A549 (cell line): ENCODE measurements around the gene CTIF. TPM values are rescaled to one million over a fixed set of nuclear protein-coding genes. Genes with fewer than 3 reads are reported as not detected.
A peak's percentile ranks its signal among the peaks of the same experiment; 100 is the strongest.

Experiments
- ATAC-seq, 2 experiments: fragments of 200-7000 bp in 1 of 2; fragments of >200 bp in 1 of 2; cut with Nextera tagmentation in 1 of 2; cut with Tn5 transposase in 1 of 2; 3 replicates each; pipeline versions ENCODE4 v1.8.0 to v1.9.1; 2018 to 2020; ENCODE audit warnings: mild to moderate bottlenecking in 1 of 2, moderate library complexity in 1 of 2
- CTCF ChIA-PET: fragments of 300-600 bp; sonication (Branson Sonifier 250); formaldehyde crosslinking; extraction: SDS; loops from one replicate; lab custom pipeline; 2021; ENCODE audit warnings: antibody characterized with exemption, inconsistent platforms; lab: Yijun Ruan, JAX
- POLR2A ChIA-PET: fragments of 350-600 bp; formaldehyde crosslinking; extraction: SDS; loops from one replicate; lab custom pipeline; 2021; ENCODE audit warnings: antibody characterized with exemption, inconsistent platforms; lab: Yijun Ruan, JAX
- DNase-seq, 2 experiments: peaks; one replicate each; pipeline versions ENCODE4 v3.0.0 to v3.0.0-alpha.2; 2011 to 2016; ENCODE audit warnings: low read depth in 1 of 2, low spot score in 1 of 2
- FAIRE-seq: peaks from 2 replicates; lab custom pipeline; 2011; peaks lifted over from hg19 to GRCh38; lab: Jason Lieb, UNC
- H3K27ac ChIP-seq, 2 experiments: fragments of >200 bp; sonication (Bioruptor Twin); formaldehyde crosslinking; 3 replicates each; pipeline ENCODE4 v1.5.1; 2016 to 2017
- H3K4me1 ChIP-seq: fragments of >200 bp; sonication (Bioruptor Twin); formaldehyde crosslinking; 3 replicates; pipeline ENCODE4 v1.6.1; 2016
- H3K4me2 ChIP-seq: fragments of >200 bp; sonication (Bioruptor Twin); formaldehyde crosslinking; 3 replicates; pipeline ENCODE4 v1.6.1; 2016
- H3K4me3 ChIP-seq: fragments of >200 bp; sonication (Bioruptor Twin); formaldehyde crosslinking; 3 replicates; pipeline ENCODE4 v1.5.1; 2016
- H3K9me3 ChIP-seq: fragments of >200 bp; sonication (Bioruptor Twin); formaldehyde crosslinking; 3 replicates; pipeline ENCODE4 v1.6.1; 2016
- BCL3 ChIP-seq: fragments of >200 bp; sonication (Bioruptor Twin); formaldehyde crosslinking; IDR thresholded peaks from 3 replicates; pipeline ENCODE4 v1.6.1; 2016
- CHD2 ChIP-seq: fragments of 150-350 bp; IDR thresholded peaks from 2 replicates; pipeline ENCODE4 v1.6.1; 2014; ENCODE audit warnings: low read length; ENCODE audit not compliant: partially characterized antibody
- EP300 ChIP-seq, 2 experiments: fragments of >200 bp; sonication (Bioruptor Twin); formaldehyde crosslinking; IDR thresholded peaks; 2 replicates in 1 of 2; 3 replicates in 1 of 2; pipeline ENCODE4 v1.6.1; 2016 to 2017
- ESRRA ChIP-seq: fragments of 150-350 bp; IDR thresholded peaks from 2 replicates; pipeline ENCODE4 v1.6.1; 2014; ENCODE audit warnings: mild to moderate bottlenecking, low read length, borderline replicate concordance
- GATA3 ChIP-seq: IDR thresholded peaks from 2 replicates; pipeline ENCODE4 v1.6.1; 2012; ENCODE audit warnings: borderline replicate concordance
- HMGXB4 ChIP-seq: fragments of 250-450 bp; sonication (Bioruptor Pico); IDR thresholded peaks from 2 replicates; pipeline ENCODE4 v1.5.0; 2021; ENCODE audit warnings: mild to moderate bottlenecking, moderate library complexity, borderline replicate concordance
- HOXB13 ChIP-seq: fragments of 250-450 bp; sonication (Bioruptor Pico); IDR thresholded peaks from 2 replicates; pipeline ENCODE4 v1.5.0; 2020; ENCODE audit warnings: low read depth, mild to moderate bottlenecking, moderate library complexity
- JUNB ChIP-seq: fragments of >200 bp; sonication (Bioruptor Twin); formaldehyde crosslinking; IDR thresholded peaks from 2 replicates; pipeline ENCODE4 v1.6.1; 2016
- KDM5A ChIP-seq: fragments of 200-600 bp; sonication (generic); IDR thresholded peaks from 2 replicates; pipeline ENCODE4 v1.6.1; 2016; ENCODE audit warnings: antibody characterized with exemption, mild to moderate bottlenecking
- MAZ ChIP-seq: fragments of 150-350 bp; IDR thresholded peaks from 2 replicates; pipeline ENCODE4 v1.6.1; 2014; ENCODE audit warnings: antibody characterized with exemption, low read depth, low read length, borderline replicate concordance
- NR3C1 ChIP-seq: fragments of >200 bp; sonication (Bioruptor Twin); formaldehyde crosslinking; IDR thresholded peaks from 3 replicates; pipeline ENCODE4 v1.6.1; 2017
- PHF8 ChIP-seq: fragments of 200-600 bp; sonication (generic); IDR thresholded peaks from 2 replicates; pipeline ENCODE4 v1.6.1; 2016; ENCODE audit warnings: low read depth, mild to moderate bottlenecking, antibody characterized with exemption, moderate library complexity, borderline replicate concordance
- RAD21 ChIP-seq, 2 experiments: fragments of >200 bp in 1 of 2; sonication (Bioruptor Twin) in 1 of 2; formaldehyde crosslinking in 1 of 2; IDR thresholded peaks in 1 of 2; conservative IDR thresholded peaks in 1 of 2; 2 replicates in 1 of 2; 3 replicates in 1 of 2; pipeline ENCODE4 v1.6.1; 2012 to 2018; ENCODE audit warnings: inconsistent platforms in 1 of 2
- RCOR1 ChIP-seq: fragments of 150-350 bp; IDR thresholded peaks from 2 replicates; pipeline ENCODE4 v1.6.1; 2014; ENCODE audit warnings: antibody characterized with exemption, low read length, low read depth
- REST ChIP-seq: fragments of 200-600 bp; sonication (generic); IDR thresholded peaks from 2 replicates; pipeline ENCODE4 v1.6.1; 2016; ENCODE audit warnings: antibody characterized with exemption, mild to moderate bottlenecking, moderate library complexity
- RFX5 ChIP-seq: fragments of 450-650 bp; IDR thresholded peaks from 2 replicates; pipeline ENCODE4 v1.7.1; 2014; ENCODE audit warnings: antibody characterized with exemption, mild to moderate bottlenecking, moderate library complexity
- USF2 ChIP-seq: fragments of 450-650 bp; IDR thresholded peaks from 2 replicates; pipeline ENCODE4 v1.6.1; 2014; ENCODE audit warnings: antibody characterized with exemption
- ZC3H11A ChIP-seq: fragments of 450-650 bp; IDR thresholded peaks from 2 replicates; pipeline ENCODE4 v1.6.1; 2014; ENCODE audit warnings: antibody characterized with exemption, mild to moderate bottlenecking
- ZFP36 ChIP-seq: fragments of 450-650 bp; IDR thresholded peaks from 2 replicates; pipeline ENCODE4 v1.6.1; 2014; ENCODE audit warnings: borderline replicate concordance; ENCODE audit not compliant: partially characterized antibody
- ZSCAN20 ChIP-seq: fragments of 250-450 bp; sonication (Bioruptor Pico); IDR thresholded peaks from 2 replicates; pipeline ENCODE4 v1.8.0; 2022; ENCODE audit warnings: mild to moderate bottlenecking, moderate library complexity
- whole genome bisulfite sequencing: methylation state at CpG from one replicate; pipeline ENCODE4 v1.1.6; 2017; ENCODE audit errors: missing lambda C conversion rate; 5-methylcytosine and 5-hydroxymethylcytosine counted together
- polyA plus RNA-seq, 4 experiments: library from polyadenylated mRNA; depleted of rRNA in 3 of 4; stranded (reverse); fragments of >200 nt; fragmentation: RNase III in 1 of 4; extraction: RNeasy Plus Mini Kit Qiagen cat#74134 plus additional on column Dnase treatment in 1 of 4; gene quantifications; 2 replicates in 3 of 4; 3 replicates in 1 of 4; pipeline ENCODE4 v1.2.3, GENCODE V29; 2011 to 2017

Gene CTIF
- polyA plus RNA-seq, 2 of the 4 experiments (the other 2 are of a cell fraction) = 17.0 to 24.7 TPM

- no peak for TF ChIP-seq REST
- TF ChIP-seq, all 56 proteins: peak for 0
Measured at GRCh38 chr18:48732767-48733424, 194.1 kb downstream of the CTIF start (continued).

GRCh38 chr18:48733643-48734253 lies 194.9 kb downstream of the CTIF start:
- ATAC-seq (no peak), FAIRE-seq (no peak), DNase-seq (no peak)
- TF ChIP-seq CHD2 = no peak
- TF ChIP-seq HOXB13 (CRISPR knock-in tag) = no peak
- TF ChIP-seq NR3C1 = no peak
- no peak for TF ChIP-seq USF2
- TF ChIP-seq KDM5A = no peak
- H3K9me3 ChIP-seq = no peaks in the 10 kb centered on the region
- ChIA-PET CTCF (no interaction called here), POLR2A (no interaction called here)
- WGBS = 87% methylated on average over 8 of the region's 10 CpGs
- H3K4me2 ChIP-seq = no peak overlapping the region
- H3K4me1 ChIP-seq = no peaks in the 10 kb centered on the region; the same call in 2 of the 3 replicates
- H3K4me3 ChIP-seq = no peak overlapping the region
- no peak overlapping the region for H3K27ac ChIP-seq

- DNase-seq = no peak
- Histone ChIP-seq H3K4me3 (no peak overlapping the region), H3K27ac (no peak overlapping the region)
- TF ChIP-seq MAZ (no peak), BCL3 (no peak), GATA3 (no peak), ZSCAN20 (no peak), PHF8 (no peak), ZC3H11A (no peak), HOXB13 (CRISPR knock-in tag) (no peak), RCOR1 (no peak)
- TF ChIP-seq, all 56 proteins: peak for 0
- no peak overlapping the region for H3K4me2 ChIP-seq
- H3K4me1 ChIP-seq = no peaks in the 10 kb centered on the region; the same call in 2 of the 3 replicates
- no peaks in the 10 kb centered on the region for H3K9me3 ChIP-seq
- FAIRE-seq = no peak
- ChIA-PET CTCF (no interaction called here), POLR2A (no interaction called here)
- ATAC-seq = no peak
- 94% methylated on average over 5 of the region's 5 CpGs for WGBS
Measured at GRCh38 chr18:48734460-48734859, 195.6 kb downstream of the CTIF start.

- no peak for FAIRE-seq
Measured at GRCh38 chr18:48735080-48735676, 196.3 kb downstream of the CTIF start.

More at GRCh38 chr18:48735080-48735676, 196.3 kb downstream of the CTIF start:
- no peak overlapping the region for H3K27ac ChIP-seq
- 82% methylated on average over 8 of the region's 8 CpGs for WGBS
- TF ChIP-seq JUNB (no peak), MAZ (no peak), EP300 (IDR thresholded peaks at IDR 0.05) (no peak), ESRRA (no peak), RFX5 (no peak), HMGXB4 (CRISPR knock-in tag) (no peak), RAD21 (conservative IDR thresholded peaks at IDR 0.05 in 1 of 2, IDR thresholded peaks at IDR 0.05 in 1 of 2) (no peak), ZFP36 (peak; percentile 66)
- TF ChIP-seq, all 56 proteins: peak for 1
- H3K4me3 ChIP-seq = no peak overlapping the region
- ATAC-seq (no peak), DNase-seq (no peak)
- no peaks in the 10 kb centered on the region; the same call in 2 of the 3 replicates for H3K4me1 ChIP-seq
- H3K4me2 ChIP-seq = no peak overlapping the region
- CTCF ChIA-PET = no interaction called here
- POLR2A ChIA-PET = no interaction called here
- no peaks in the 10 kb centered on the region for H3K9me3 ChIP-seq
